IPS-20b (cell line): ENCODE data around the gene USP3.

ENCODE experiments used
- H3K27ac ChIP-seq: one replicate; pipeline ENCODE4 v1.5.1; 2013; ENCODE audit warnings: low read length
- H3K27me3 ChIP-seq: 2 replicates; pipeline ENCODE4 v1.6.1; 2013; ENCODE audit warnings: mild to moderate bottlenecking, low read length, inconsistent platforms; ENCODE audit not compliant: insufficient read depth
- H3K36me3 ChIP-seq: 2 replicates; pipeline ENCODE4 v1.6.1; 2013; ENCODE audit warnings: low read depth, mild to moderate bottlenecking, inconsistent platforms, low read length, moderate library complexity; ENCODE audit not compliant: insufficient read depth
- H3K4me1 ChIP-seq: 2 replicates; pipeline ENCODE4 v1.6.1; 2013; ENCODE audit warnings: mild to moderate bottlenecking, control low read depth, inconsistent platforms, low read length, moderate library complexity; ENCODE audit not compliant: insufficient read depth
- H3K4me3 ChIP-seq: 2 replicates; pipeline ENCODE4 v1.5.1; 2013; ENCODE audit warnings: mild to moderate bottlenecking, low read length, inconsistent platforms
- H3K9ac ChIP-seq: 2 replicates; pipeline ENCODE4 v1.6.1; 2013; ENCODE audit warnings: low read depth, mild to moderate bottlenecking, inconsistent platforms, low read length, moderate library complexity
- H3K9me3 ChIP-seq: 2 replicates; pipeline ENCODE4 v1.6.1; 2013; ENCODE audit warnings: mild to moderate bottlenecking, low read depth, low read length, inconsistent platforms; ENCODE audit not compliant: insufficient read depth

Gene USP3

GRCh38 chr15:63633312-63633711 is 128.9 kb downstream of the USP3 start:
- Histone ChIP-seq H3K27ac (no peak overlapping the region), H3K4me3 (no peak overlapping the region), H3K4me1 (no peaks in the 10 kb centered on the region), H3K9me3 (no peaks in the 10 kb centered on the region), H3K27me3 (no peaks in the 10 kb centered on the region), H3K9ac (no peak overlapping the region), H3K36me3 (peaks cover 68% of the 10 kb centered on the region)

GRCh38 chr15:63634154-63634553 is 129.8 kb downstream of the USP3 start:
- H3K9me3 ChIP-seq: no peaks in the 10 kb centered on the region
- no peaks in the 10 kb centered on the region for H3K4me1 ChIP-seq
- peaks cover 72% of the 10 kb centered on the region for H3K36me3 ChIP-seq
- no peak overlapping the region for H3K4me3 ChIP-seq
- H3K9ac ChIP-seq: no peak overlapping the region
- H3K27me3 ChIP-seq: no peaks in the 10 kb centered on the region
- H3K27ac ChIP-seq: no peak overlapping the region

DNA sequence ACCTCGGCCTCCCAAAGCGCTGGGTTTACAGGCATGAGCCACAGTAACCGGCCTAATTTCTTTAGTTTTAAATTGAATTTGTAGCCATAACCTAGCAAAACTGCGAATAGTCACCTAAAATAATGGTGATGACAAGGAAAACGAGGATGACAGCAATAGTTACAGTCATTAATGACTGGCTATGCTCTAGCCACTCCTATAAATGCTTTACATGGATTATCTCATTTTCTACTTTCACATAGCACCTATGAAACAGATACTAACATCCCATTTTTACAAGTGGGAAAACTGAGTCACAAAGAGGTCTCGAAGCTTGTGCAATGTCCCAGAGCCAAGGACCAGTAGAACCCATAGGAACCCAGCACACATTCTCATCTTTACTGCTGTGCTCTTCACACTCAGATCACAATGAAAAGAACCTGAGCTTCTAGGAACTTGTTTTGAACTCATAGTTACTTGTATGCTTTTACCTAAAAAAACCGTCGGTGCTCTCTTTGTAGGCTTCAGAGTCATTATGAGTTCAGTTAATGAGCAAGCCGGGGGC is 132.2 kb downstream of the USP3 start:
- H3K4me1 ChIP-seq: no peaks in the 10 kb centered on the region
- no peaks in the 10 kb centered on the region for H3K9me3 ChIP-seq
- peaks cover 76% of the 10 kb centered on the region for H3K36me3 ChIP-seq
- H3K4me3 ChIP-seq: no peak overlapping the region
- H3K9ac ChIP-seq: no peak overlapping the region
- H3K27ac ChIP-seq: no peak overlapping the region
- no peaks in the 10 kb centered on the region for H3K27me3 ChIP-seq

DNA sequence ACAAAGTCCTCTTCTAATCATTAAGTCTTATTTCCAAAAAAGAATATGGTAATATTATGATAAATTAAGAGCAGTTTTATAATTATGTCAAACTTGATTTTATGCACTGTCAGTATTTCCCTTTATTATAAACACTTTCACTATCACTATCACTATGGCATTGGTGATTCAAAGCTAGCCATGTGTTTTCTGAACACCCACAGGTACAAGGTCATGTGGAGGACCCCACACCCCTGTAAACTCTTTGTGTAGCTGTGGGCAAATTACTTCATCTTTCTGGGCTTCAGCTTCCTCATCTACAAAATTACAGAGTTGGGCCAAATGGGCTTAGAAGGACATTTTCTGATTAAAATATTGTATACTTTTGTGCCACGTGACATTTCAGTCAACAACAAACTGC is 134.4 kb downstream of the USP3 start:
- H3K27ac ChIP-seq: no peak overlapping the region
- peaks cover 67% of the 10 kb centered on the region for H3K36me3 ChIP-seq
- H3K9me3 ChIP-seq: no peaks in the 10 kb centered on the region
- H3K4me3 ChIP-seq: no peak overlapping the region
- no peaks in the 10 kb centered on the region for H3K27me3 ChIP-seq
- no peak overlapping the region for H3K9ac ChIP-seq
- H3K4me1 ChIP-seq: no peaks in the 10 kb centered on the region

DNA sequence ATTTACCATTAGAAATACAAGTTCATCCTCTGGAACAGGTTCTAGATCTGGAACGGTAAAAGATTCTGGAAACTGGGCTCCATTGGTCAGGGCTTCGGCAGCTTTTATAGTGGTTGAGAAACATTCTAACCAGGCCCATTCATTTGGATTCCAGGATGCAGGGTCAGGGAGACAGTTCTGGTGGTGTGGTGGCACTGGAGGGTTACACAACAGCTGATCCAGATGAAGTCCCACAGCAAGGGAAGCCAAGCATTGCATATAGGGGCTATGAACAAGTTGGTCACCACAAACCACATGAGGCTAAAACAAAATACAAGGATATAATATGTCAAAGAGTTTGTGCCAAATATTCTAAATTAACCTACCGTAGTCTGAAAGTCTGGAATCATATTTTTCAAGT is 135.8 kb downstream of the USP3 start:
- H3K27ac ChIP-seq: no peak overlapping the region
- no peaks in the 10 kb centered on the region for H3K9me3 ChIP-seq
- no peak overlapping the region for H3K4me3 ChIP-seq
- H3K4me1 ChIP-seq: no peaks in the 10 kb centered on the region
- no peaks in the 10 kb centered on the region for H3K27me3 ChIP-seq
- H3K36me3 ChIP-seq: peaks cover 72% of the 10 kb centered on the region
- H3K9ac ChIP-seq: no peak overlapping the region
